Right atrium auricular region (tissue), 2 donors: ENCODE measurements around the gene TMC6. TPM values are rescaled to one million over a fixed set of nuclear protein-coding genes. Genes with fewer than 3 reads are reported as not detected.
A peak's percentile ranks its signal among the peaks of the same experiment; 100 is the strongest.

Experiments
- DNase-seq: peaks from one replicate; pipeline ENCODE4 v3.0.0-alpha.2; 2019; ENCODE audit warnings: low spot score
- H3K27ac ChIP-seq, 2 donors: fragments of 200-600 bp; sonication (generic); 1 replicate in 1 of 2; 2 replicates in 1 of 2; pipeline ENCODE4 v1.5.1; 2016 to 2019
- H3K27me3 ChIP-seq, 2 donors: fragments of 200-600 bp; sonication (generic); one replicate each; pipeline versions ENCODE4 v1.5.1 to v1.6.0; 2017 to 2019
- H3K36me3 ChIP-seq: fragments of 200-600 bp; sonication (generic); one replicate; pipeline ENCODE4 v1.5.1; 2016
- H3K4me1 ChIP-seq, 2 donors: fragments of 200-600 bp; sonication (generic); one replicate each; pipeline versions ENCODE4 v1.5.1 to v1.6.0; 2017 to 2019
- H3K4me3 ChIP-seq, 2 donors: fragments of 200-600 bp; sonication (generic); 1 replicate in 1 of 2; 2 replicates in 1 of 2; pipeline ENCODE4 v1.5.1; 2017 to 2019; ENCODE audit warnings: mild to moderate bottlenecking in 1 of 2, moderate library complexity in 1 of 2
- H3K9me3 ChIP-seq, 2 donors: fragments of 200-600 bp; sonication (generic); one replicate each; pipeline ENCODE4 v1.5.1; 2019
- CTCF ChIP-seq, 2 donors: fragments of 200-600 bp; sonication (generic); IDR thresholded peaks; one replicate each; pipeline ENCODE4 v1.5.1; 2019; ENCODE audit warnings: antibody characterized with exemption in 2 of 2
- total RNA-seq, 2 donors: library from RNA; depleted of rRNA; stranded (reverse); fragments of >200 nt; gene quantifications; one replicate each; pipeline ENCODE4 v1.1.0, GENCODE V29; 2016

The TMC6 gene
- total RNA-seq, 2 donors from 2014 or later = 7.5 to 41.3 TPM

GRCh38 chr17:78132767-78133178 is 4.2 kb upstream of the TMC6 start:
- no peak for DNase-seq
- no peak overlapping the region for H3K4me3 ChIP-seq
- peaks cover 2 to 54% of the 10 kb centered on the region in 2 donors for H3K4me1 ChIP-seq
- H3K36me3 ChIP-seq = no peaks in the 10 kb centered on the region
- TF ChIP-seq CTCF (IDR thresholded peaks at IDR 0.05) = no peak
- no peak overlapping the region for H3K27ac ChIP-seq
- H3K27me3 ChIP-seq = no peaks in the 10 kb centered on the region
- H3K9me3 ChIP-seq = no peaks in the 10 kb centered on the region

- Histone ChIP-seq H3K4me1 (peaks cover 2 to 60% of the 10 kb centered on the region in 2 donors), H3K27ac (no peak overlapping the region), H3K36me3 (no peaks in the 10 kb centered on the region), H3K9me3 (no peaks in the 10 kb centered on the region), H3K4me3 (peak overlapping the region in 1 of 2 donors; percentile 35), H3K27me3 (no peaks in the 10 kb centered on the region)
- no peak for TF ChIP-seq CTCF (IDR thresholded peaks at IDR 0.05)
- no peak for DNase-seq
These were observed 3.6 kb upstream of the TMC6 start for GRCh38 chr17:78132084-78132676.

- H3K36me3 ChIP-seq = peaks cover under 1% of the 10 kb centered on the region
- H3K27me3 ChIP-seq = no peaks in the 10 kb centered on the region
- peaks cover 2 to 67% of the 10 kb centered on the region in 2 donors for H3K4me1 ChIP-seq
- no peak overlapping the region for H3K27ac ChIP-seq
- H3K9me3 ChIP-seq = no peaks in the 10 kb centered on the region
- no peak for DNase-seq
- H3K4me3 ChIP-seq = peak overlapping the region; percentile 14 to 35
- TF ChIP-seq CTCF (IDR thresholded peaks at IDR 0.05) = no peak
These were observed 2.9 kb upstream of the TMC6 start for GRCh38 chr17:78131172-78132083.

- Histone ChIP-seq H3K4me3 (peak within 1 kb of the TSS; percentile 14 to 35), H3K27me3 (no peaks in the 10 kb centered on the region), H3K9me3 (no peaks in the 10 kb centered on the region), H3K4me1 (peaks cover 2 to 76% of the 10 kb centered on the region in 2 donors), H3K36me3 (peaks cover 6% of the 10 kb centered on the region), H3K27ac (no peak within 1 kb of the TSS)
- no peak for DNase-seq
- no peak for TF ChIP-seq CTCF (IDR thresholded peaks at IDR 0.05)
These were observed 2.0 kb upstream of the TMC6 start, which contains the start of gene TMC8 for GRCh38 chr17:78130437-78131101. Gene TMC8, plus strand, starts transcription at chr17:78130771. Its CDS starts 818 bp downstream, at chr17:78131589.

GRCh38 chr17:78130090-78130436 is 1.5 kb upstream of the TMC6 start:
- no peak overlapping the region for H3K4me3 ChIP-seq
- H3K36me3 ChIP-seq = peaks cover 11% of the 10 kb centered on the region
- H3K9me3 ChIP-seq = no peaks in the 10 kb centered on the region
- H3K27me3 ChIP-seq = no peaks in the 10 kb centered on the region
- TF ChIP-seq CTCF (IDR thresholded peaks at IDR 0.05) = no peak
- no peak for DNase-seq
- H3K4me1 ChIP-seq = peaks cover 2 to 81% of the 10 kb centered on the region in 2 donors
- H3K27ac ChIP-seq = no peak overlapping the region
